Keratinocyte (primary cell): Measurements from ENCODE around the gene DBNL. TPM values are rescaled to one million over a fixed set of nuclear protein-coding genes. Genes with fewer than 3 reads are reported as not detected.

Source experiments
- DNase-seq: peaks from one replicate; pipeline ENCODE4 v3.0.0-alpha.2; 2011; ENCODE audit warnings: low read depth, missing footprints, low spot score
- FAIRE-seq: peaks from 2 replicates; lab custom pipeline; 2011; peaks lifted over from hg19 to GRCh38; lab: Jason Lieb, UNC
- H2AFZ ChIP-seq: 2 replicates; pipeline ENCODE4 v1.6.0; 2012; ENCODE audit warnings: low read length, control low read depth, inconsistent platforms; ENCODE audit not compliant: control insufficient read depth
- H3K27ac ChIP-seq: 2 replicates; pipeline ENCODE4 v1.5.1; 2011; ENCODE audit warnings: low read length; ENCODE audit not compliant: control insufficient read depth, insufficient read depth
- H3K27me3 ChIP-seq: 3 replicates; pipeline ENCODE4 v1.6.0; 2011; ENCODE audit warnings: low read length; ENCODE audit not compliant: control insufficient read depth, insufficient read depth; ENCODE audit errors: extremely low read depth
- H3K36me3 ChIP-seq, 2 experiments: 2 replicates in 1 of 2; 3 replicates in 1 of 2; pipeline ENCODE4 v1.5.1; 2011; ENCODE audit warnings: low read length in 2 of 2, mild to moderate bottlenecking in 1 of 2; ENCODE audit not compliant: control insufficient read depth in 2 of 2, insufficient read depth in 2 of 2; ENCODE audit errors: extremely low read depth in 1 of 2
- H3K4me1 ChIP-seq: 3 replicates; pipeline ENCODE4 v1.5.1; 2011; ENCODE audit warnings: low read length; ENCODE audit not compliant: control insufficient read depth, insufficient read depth; ENCODE audit errors: extremely low read depth
- H3K4me2 ChIP-seq: 3 replicates; pipeline ENCODE4 v1.6.0; 2011; ENCODE audit warnings: low read depth, low read length; ENCODE audit not compliant: control insufficient read depth, insufficient read depth; ENCODE audit errors: extremely low read depth
- H3K4me3 ChIP-seq, 3 experiments: fragments of 200-600 bp in 1 of 3; sonication (generic) in 1 of 3; 2 replicates in 2 of 3; 3 replicates in 1 of 3; pipeline ENCODE4 v1.5.1; 2011 to 2016; ENCODE audit warnings: low read length in 3 of 3, mild to moderate bottlenecking in 3 of 3, control low read depth in 2 of 3, inconsistent platforms in 1 of 3, low read depth in 1 of 3, mixed read lengths in 1 of 3, mixed run types in 1 of 3, moderate library complexity in 1 of 3; ENCODE audit not compliant: control insufficient read depth in 2 of 3, insufficient read depth in 2 of 3; ENCODE audit errors: extremely low read depth in 1 of 3
- H3K79me2 ChIP-seq: 2 replicates; pipeline ENCODE4 v1.6.0; 2012; ENCODE audit warnings: low read length; ENCODE audit not compliant: control insufficient read depth, insufficient read depth
- H3K9ac ChIP-seq: 3 replicates; pipeline ENCODE4 v1.6.0; 2011; ENCODE audit warnings: low read length; ENCODE audit not compliant: control insufficient read depth, insufficient read depth; ENCODE audit errors: extremely low read depth
- H3K9me1 ChIP-seq: 3 replicates; pipeline ENCODE4 v1.6.0; 2011; ENCODE audit warnings: low read length; ENCODE audit not compliant: control insufficient read depth, insufficient read depth; ENCODE audit errors: extremely low read depth
- H3K9me3 ChIP-seq: 2 replicates; pipeline ENCODE4 v1.5.1; 2012; ENCODE audit warnings: low read depth, low read length; ENCODE audit not compliant: control insufficient read depth
- H4K20me1 ChIP-seq: 3 replicates; pipeline ENCODE4 v1.6.0; 2011; ENCODE audit warnings: low read length; ENCODE audit not compliant: control insufficient read depth, insufficient read depth; ENCODE audit errors: extremely low read depth
- EZH2 ChIP-seq: IDR thresholded peaks from one replicate; pipeline ENCODE4 v1.6.1; 2012; ENCODE audit warnings: inconsistent platforms, mild to moderate bottlenecking, low read length, moderate library complexity
- dilution Hi-C: fragments of 300-500 bp; cut with MboI; formaldehyde crosslinking; loops from one replicate; pipeline ENCODE4 v1.7.0; 2020; ENCODE audit warnings: low sequenced_read_pairs; ENCODE audit not compliant: extremely low pct_ligation_motif_present
- polyA plus RNA-seq, 5 experiments: library from polyadenylated mRNA; depleted of rRNA in 3 of 5; stranded (reverse) in 3 of 5; stranded (forward) in 1 of 5; unstranded in 1 of 5; fragments of >200 nt; gene quantifications; 1 replicate in 1 of 5; 2 replicates in 3 of 5; 3 replicates in 1 of 5; pipeline versions ENCODE4 v1.2.1 to v1.2.3, GENCODE V29; 2011 to 2012; ENCODE audit warnings: missing spikeins in 2 of 5, low read depth in 1 of 5, low replicate concordance in 1 of 5
- TF ChIP-seq, protein P1 (sequence below), 3 experiments: IDR thresholded peaks in 1 of 3; conservative IDR thresholded peaks in 1 of 3; optimal IDR thresholded peaks in 1 of 3; 2 replicates in 2 of 3; 3 replicates in 1 of 3; pipeline versions ENCODE3 to v1.5.1; 2011; ENCODE audit warnings: low read length in 3 of 3, mild to moderate bottlenecking in 3 of 3, moderate library complexity in 2 of 3, control low read depth in 1 of 3, inconsistent platforms in 1 of 3; ENCODE audit not compliant: insufficient read depth in 2 of 3; ENCODE audit errors: extremely low read depth in 1 of 3

Gene DBNL
- polyA plus RNA-seq, 1 donor (not counting 4 experiments of a cell fraction or from before 2014, with no cell fraction given), result 76.1 TPM

DNA sequence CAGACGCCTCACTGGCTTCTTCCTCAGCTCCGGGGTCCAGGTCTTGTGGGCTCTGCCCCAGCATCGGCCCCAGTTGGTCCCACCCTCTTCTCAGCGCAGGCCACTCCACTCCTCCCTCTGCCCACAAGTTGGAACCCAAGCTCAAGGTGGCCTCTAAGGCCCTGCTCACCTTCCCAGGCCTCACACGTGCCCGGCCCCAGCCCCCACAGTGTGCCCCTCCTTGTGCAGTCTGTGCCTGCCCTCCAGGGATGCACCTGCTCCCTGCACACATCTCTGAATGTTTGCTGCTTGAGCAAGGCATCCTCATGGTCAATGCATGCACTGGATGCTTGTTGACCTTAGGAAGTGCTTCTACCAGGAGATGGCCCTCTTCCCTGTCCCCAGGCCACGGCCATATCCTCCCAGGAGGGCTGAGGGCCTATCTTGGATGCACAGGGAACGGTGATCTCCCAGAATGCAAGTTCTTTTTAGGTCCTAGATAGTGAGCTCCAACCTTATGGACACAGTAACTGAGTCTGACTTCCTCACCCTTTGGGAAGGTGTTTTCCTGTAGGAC is 51.9 kb downstream of the DBNL start:
- Histone ChIP-seq H4K20me1 (no peaks in the 10 kb centered on the region), H3K27ac (no peak overlapping the region), H3K4me1 (no peaks in the 10 kb centered on the region), H3K9me1 (no peaks in the 10 kb centered on the region), H2AFZ (no peak overlapping the region), H3K4me2 (no peak overlapping the region), H3K4me3 (no peak overlapping the region), H3K9me3 (no peaks in the 10 kb centered on the region), H3K79me2 (no peaks in the 10 kb centered on the region), H3K27me3 (no peaks in the 10 kb centered on the region), H3K36me3 (no peaks in the 10 kb centered on the region), H3K9ac (no peak overlapping the region)
- dilution Hi-C loops, result no loop called here
- TF ChIP-seq EZH2, result no peak
- TF ChIP-seq, protein P1, sequence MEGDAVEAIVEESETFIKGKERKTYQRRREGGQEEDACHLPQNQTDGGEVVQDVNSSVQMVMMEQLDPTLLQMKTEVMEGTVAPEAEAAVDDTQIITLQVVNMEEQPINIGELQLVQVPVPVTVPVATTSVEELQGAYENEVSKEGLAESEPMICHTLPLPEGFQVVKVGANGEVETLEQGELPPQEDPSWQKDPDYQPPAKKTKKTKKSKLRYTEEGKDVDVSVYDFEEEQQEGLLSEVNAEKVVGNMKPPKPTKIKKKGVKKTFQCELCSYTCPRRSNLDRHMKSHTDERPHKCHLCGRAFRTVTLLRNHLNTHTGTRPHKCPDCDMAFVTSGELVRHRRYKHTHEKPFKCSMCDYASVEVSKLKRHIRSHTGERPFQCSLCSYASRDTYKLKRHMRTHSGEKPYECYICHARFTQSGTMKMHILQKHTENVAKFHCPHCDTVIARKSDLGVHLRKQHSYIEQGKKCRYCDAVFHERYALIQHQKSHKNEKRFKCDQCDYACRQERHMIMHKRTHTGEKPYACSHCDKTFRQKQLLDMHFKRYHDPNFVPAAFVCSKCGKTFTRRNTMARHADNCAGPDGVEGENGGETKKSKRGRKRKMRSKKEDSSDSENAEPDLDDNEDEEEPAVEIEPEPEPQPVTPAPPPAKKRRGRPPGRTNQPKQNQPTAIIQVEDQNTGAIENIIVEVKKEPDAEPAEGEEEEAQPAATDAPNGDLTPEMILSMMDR (optimal IDR thresholded peaks at IDR 0.05 in 1 of 3, IDR thresholded peaks at IDR 0.05 in 1 of 3, conservative IDR thresholded peaks at IDR 0.05 in 1 of 3; ENCODE audit: extremely low read depth in 1 of 3, insufficient read depth in 2 of 3, low read length in 3 of 3), result no peak
- DNase-seq, result no peak
- FAIRE-seq, result no peak

DNA sequence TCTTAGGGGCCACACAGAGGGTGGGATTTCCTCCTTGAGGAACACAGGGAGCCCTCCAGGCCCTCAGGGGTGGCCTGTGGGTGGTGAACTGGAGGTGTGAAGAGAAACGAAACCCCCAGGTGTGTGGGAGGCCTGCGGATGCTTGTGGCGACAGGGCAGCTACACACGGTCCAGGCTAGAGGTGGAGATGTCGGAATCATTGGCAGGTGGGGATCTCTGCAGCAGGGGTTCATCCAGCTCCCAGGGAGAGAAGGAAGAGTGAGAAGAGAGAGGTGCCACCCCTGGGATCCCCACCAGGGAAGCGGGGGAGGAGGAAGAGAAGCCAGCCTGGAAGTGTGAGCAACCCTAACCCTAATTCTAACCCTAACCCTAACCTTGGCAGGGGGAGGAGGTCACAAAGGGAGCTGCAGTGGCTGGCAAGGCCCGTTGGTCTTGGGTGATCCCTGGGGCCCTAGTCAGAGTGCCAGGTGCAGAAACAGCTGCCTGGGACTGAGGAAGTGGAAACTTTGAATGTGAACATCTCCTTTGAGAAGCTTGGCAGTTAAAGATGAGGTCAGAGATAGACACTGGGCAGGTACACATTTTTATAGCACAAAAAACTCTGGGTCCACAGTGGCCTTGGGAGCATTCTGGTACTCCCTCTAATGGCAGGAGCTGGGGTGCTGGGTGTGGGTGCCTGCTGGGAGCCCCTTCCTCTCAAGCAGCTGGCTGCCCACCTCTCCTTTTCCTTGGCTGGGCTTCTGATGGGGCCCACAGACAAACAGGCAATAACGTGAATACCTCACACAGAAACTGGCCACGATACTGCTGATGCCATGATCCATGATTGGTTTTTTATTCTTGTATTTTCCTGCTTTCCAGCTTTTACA is 52.8 kb downstream of the DBNL start:
- DNase-seq (no peak), FAIRE-seq (no peak)
- dilution Hi-C loops, result no loop called here

More for the DNA sequence above, 52.8 kb downstream of the DBNL start:
- Histone ChIP-seq H3K4me3 (no peak overlapping the region), H3K4me1 (peaks cover 5% of the 10 kb centered on the region), H3K79me2 (no peaks in the 10 kb centered on the region), H3K27me3 (no peaks in the 10 kb centered on the region), H3K36me3 (no peaks in the 10 kb centered on the region), H2AFZ (no peak overlapping the region), H3K9ac (no peak overlapping the region), H4K20me1 (no peaks in the 10 kb centered on the region), H3K9me1 (no peaks in the 10 kb centered on the region), H3K4me2 (no peak overlapping the region), H3K27ac (no peak overlapping the region), H3K9me3 (no peaks in the 10 kb centered on the region)
- no peak for TF ChIP-seq EZH2
- TF ChIP-seq, protein P1 (optimal IDR thresholded peaks at IDR 0.05 in 1 of 3, IDR thresholded peaks at IDR 0.05 in 1 of 3, conservative IDR thresholded peaks at IDR 0.05 in 1 of 3; ENCODE audit: extremely low read depth in 1 of 3, insufficient read depth in 2 of 3, low read length in 3 of 3), result no peak
